ENCODE results near the gene LTBR.

Gene LTBR

DNA sequence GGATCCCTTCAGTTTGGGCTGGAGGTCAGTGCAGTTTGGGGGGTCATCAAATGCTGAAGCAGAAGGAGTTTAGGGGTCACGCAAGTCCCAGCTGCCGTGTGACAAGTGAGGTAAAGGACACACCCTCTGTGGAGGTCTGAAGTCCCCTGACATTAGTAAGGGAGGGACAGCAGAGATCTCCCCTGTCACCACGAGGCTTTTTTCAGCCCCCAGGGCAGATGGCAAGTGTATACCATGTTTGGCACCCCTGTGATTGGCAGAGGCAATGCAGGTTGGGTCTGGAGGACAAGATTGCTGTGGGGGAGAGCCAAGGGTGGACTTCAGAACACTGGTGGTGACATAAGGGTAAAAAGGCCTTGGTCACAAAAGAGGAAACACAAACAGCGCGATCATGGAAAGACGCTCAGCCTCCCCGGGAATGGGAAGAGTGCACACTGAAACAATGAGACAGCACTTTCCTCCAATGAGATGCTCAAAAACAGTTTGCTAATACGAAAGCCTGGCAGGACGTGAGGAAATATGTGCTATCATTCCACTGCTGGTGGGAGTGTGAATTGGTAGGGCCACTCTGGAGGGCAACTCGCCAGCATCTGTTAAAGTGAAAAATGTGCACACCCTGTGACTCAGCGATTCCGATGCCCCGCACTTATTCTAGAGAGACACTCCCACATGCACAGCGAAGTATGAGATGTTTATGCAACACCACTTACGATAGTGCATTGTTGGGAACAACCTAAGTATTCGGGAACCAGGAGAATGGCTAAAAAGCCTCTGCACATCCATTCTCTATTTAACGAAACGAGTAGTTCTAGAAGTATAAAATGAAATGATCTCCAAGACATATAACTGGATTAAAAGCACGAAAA lies 46.4 kb downstream of the LTBR start:
- DNase-seq = no peak
- H3K27me3 Mint-ChIP-seq (ENCODE audit: low read depth, poor library complexity) = peaks cover 12% of the 10 kb centered on the region
- H3K4me1 Mint-ChIP-seq = peaks cover 48% of the 10 kb centered on the region
- peak overlapping the region; percentile 91 for H3K27ac Mint-ChIP-seq
- H3K36me3 Mint-ChIP-seq (ENCODE audit: low read depth) = no peaks in the 10 kb centered on the region
- no peaks in the 10 kb centered on the region for H3K9me3 Mint-ChIP-seq
- TF ChIP-seq, protein P1, sequence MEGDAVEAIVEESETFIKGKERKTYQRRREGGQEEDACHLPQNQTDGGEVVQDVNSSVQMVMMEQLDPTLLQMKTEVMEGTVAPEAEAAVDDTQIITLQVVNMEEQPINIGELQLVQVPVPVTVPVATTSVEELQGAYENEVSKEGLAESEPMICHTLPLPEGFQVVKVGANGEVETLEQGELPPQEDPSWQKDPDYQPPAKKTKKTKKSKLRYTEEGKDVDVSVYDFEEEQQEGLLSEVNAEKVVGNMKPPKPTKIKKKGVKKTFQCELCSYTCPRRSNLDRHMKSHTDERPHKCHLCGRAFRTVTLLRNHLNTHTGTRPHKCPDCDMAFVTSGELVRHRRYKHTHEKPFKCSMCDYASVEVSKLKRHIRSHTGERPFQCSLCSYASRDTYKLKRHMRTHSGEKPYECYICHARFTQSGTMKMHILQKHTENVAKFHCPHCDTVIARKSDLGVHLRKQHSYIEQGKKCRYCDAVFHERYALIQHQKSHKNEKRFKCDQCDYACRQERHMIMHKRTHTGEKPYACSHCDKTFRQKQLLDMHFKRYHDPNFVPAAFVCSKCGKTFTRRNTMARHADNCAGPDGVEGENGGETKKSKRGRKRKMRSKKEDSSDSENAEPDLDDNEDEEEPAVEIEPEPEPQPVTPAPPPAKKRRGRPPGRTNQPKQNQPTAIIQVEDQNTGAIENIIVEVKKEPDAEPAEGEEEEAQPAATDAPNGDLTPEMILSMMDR (IDR thresholded peaks at IDR 0.05) = no peak
- no peak overlapping the region for H3K4me3 Mint-ChIP-seq

DNA sequence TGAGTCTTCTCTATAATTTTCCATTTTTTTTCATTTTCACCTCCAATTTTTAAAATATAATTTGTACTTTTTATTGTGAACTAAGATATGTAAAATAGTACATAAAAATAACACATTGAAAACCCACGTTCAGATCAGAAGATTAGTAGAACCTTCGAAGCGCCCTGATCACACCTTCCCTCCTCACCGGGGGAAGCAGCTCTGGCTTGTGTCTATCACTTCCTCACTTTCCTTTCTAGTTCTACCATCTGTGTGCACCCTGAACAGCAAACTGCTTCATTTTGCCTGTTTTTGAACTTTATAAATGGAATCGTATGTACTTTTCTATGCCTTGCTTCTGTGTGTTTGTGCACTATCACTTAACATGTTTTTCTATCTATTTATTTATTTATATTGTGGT lies 49.0 kb downstream of the LTBR start:
- DNase-seq = no peak
- Mint-ChIP-seq H3K4me1 (peaks cover 30% of the 10 kb centered on the region), H3K27me3 (ENCODE audit: low read depth, poor library complexity) (peaks cover 8% of the 10 kb centered on the region), H3K4me3 (no peak overlapping the region), H3K36me3 (ENCODE audit: low read depth) (no peaks in the 10 kb centered on the region), H3K9me3 (no peaks in the 10 kb centered on the region), H3K27ac (no peak overlapping the region)
- TF ChIP-seq, protein P1 (IDR thresholded peaks at IDR 0.05) = no peak

DNA sequence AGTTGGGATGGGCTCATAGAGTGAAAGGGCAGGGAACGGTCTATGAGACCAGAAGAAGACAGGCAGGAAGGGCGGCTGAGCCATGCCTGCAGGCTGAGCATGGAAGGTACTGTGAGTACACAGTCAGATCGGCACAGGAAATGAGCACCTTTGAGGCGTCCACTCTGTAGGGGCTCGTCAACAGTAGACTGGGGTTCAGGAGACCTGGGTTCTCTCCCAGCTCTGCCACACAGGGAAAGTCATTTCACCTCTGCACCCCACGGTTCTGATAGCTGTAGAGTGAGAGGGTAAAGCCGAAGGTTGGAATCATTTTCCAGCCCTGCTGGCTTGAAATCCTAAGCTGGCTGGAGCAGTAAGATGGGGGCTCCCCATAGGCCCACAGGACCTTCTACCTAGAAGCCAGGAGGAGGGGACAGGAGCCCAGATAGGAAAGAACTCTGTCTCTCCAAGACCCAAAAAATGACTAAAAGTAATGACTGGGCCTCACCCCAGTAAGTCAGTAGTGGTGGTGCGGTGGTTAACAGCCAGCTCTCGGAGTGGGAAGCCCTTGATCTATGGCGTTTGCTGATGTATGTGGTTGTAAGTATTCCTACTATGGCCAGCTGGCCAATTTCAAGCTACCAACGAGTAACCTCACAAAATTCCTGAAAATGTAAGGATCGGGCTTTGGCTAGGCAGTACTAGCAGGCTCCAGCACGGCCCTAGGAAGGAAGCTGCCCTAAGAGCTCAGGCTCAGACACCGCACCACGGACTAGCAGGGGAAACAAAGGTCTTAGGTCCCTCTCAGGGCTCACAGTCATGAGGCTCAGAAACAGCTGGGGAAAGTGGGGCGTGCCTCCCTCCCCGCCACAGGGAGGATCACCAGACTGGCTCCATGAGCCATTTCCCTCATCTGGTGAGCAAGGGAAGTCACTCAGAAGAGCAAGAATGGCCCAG lies 50.5 kb downstream of the LTBR start:
- H3K9me3 Mint-ChIP-seq = no peaks in the 10 kb centered on the region
- no peak overlapping the region for H3K4me3 Mint-ChIP-seq
- DNase-seq = no peak
- H3K27me3 Mint-ChIP-seq (ENCODE audit: low read depth, poor library complexity) = peaks cover 8% of the 10 kb centered on the region
- TF ChIP-seq, protein P1 (IDR thresholded peaks at IDR 0.05) = no peak
- H3K27ac Mint-ChIP-seq = no peak overlapping the region
- peaks cover 35% of the 10 kb centered on the region for H3K4me1 Mint-ChIP-seq
- H3K36me3 Mint-ChIP-seq (ENCODE audit: low read depth) = no peaks in the 10 kb centered on the region

DNA sequence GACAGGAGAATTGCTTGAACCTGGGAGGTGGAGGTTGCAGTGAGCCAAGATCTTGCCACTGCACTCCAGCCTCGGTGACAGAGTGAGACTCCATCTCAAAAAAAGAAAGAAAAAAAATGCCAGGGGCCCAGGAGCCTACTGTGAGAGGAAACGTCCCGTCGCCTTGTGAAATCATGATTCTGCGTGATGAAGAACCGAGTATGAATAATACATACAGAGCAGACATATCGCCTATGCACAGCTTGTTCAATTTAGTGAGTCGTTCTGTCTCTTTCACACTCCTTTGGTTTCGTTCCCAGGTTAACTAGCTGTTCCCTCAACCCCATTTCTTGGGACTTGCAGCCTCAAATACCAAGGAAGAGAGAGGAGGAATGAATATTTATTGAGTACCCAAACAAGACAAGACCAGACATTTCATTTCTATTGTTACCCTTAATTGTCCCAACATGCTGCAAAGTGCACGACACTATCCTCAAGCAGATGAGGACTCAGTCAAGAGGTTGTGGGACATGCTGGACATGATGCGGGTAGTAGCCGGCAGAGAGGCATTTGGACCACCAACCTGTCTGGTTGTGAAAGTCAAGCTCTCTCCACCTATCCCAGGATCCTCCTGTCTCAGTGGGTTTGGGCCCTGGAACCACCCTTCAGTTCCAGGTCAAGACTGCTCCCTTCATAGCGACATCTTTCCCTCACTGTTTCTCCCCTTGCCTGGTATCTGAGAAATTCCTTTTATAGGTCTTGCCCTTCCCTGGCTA lies 52.2 kb downstream of the LTBR start:
- Mint-ChIP-seq H3K4me1 (peaks cover 21% of the 10 kb centered on the region), H3K4me3 (no peak overlapping the region), H3K36me3 (ENCODE audit: low read depth) (no peaks in the 10 kb centered on the region), H3K27me3 (ENCODE audit: low read depth, poor library complexity) (peaks cover 3% of the 10 kb centered on the region), H3K27ac (no peak overlapping the region), H3K9me3 (no peaks in the 10 kb centered on the region)
- TF ChIP-seq, protein P1 (IDR thresholded peaks at IDR 0.05) = no peak
- no peak for DNase-seq

DNA sequence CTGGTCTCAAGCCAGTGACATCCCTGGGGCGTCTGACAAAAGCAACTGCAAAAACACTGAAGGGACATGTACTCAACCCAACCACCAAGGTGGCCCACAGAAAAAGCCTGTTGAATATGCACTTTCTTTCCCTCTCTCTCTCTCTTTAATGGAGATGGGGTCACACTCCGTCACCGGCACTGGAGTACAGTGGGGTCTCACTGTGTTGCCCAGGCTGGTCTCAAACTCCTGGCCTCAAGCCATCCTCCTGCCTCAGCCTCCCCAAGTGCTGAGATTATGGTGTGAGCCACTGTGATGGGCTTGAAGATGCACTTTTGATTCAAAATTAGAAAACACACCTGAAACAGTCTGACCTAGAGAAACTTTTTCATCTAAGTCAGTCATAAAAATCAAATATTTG lies 53.6 kb downstream of the LTBR start:
- peaks cover 16% of the 10 kb centered on the region for H3K4me1 Mint-ChIP-seq
- no peak for DNase-seq
- H3K27ac Mint-ChIP-seq = no peak overlapping the region
- H3K9me3 Mint-ChIP-seq = no peaks in the 10 kb centered on the region
- no peak overlapping the region for H3K4me3 Mint-ChIP-seq
- no peaks in the 10 kb centered on the region for H3K36me3 Mint-ChIP-seq (ENCODE audit: low read depth)
- H3K27me3 Mint-ChIP-seq (ENCODE audit: low read depth, poor library complexity) = peaks cover 3% of the 10 kb centered on the region
- TF ChIP-seq, protein P1 (IDR thresholded peaks at IDR 0.05) = no peak
